ENCODE data around the gene DCAKD.

GRCh38 chr17:45042346-45043120, 8.9 kb downstream of the DCAKD start:
- TF ChIP-seq SPI1 (IDR thresholded peaks at IDR 0.05; ENCODE audit: low read depth, low read length) (no peak), POLR2A (IDR thresholded peaks at IDR 0.05; ENCODE audit: low read depth, low read length) (no peak), POLR2AphosphoS5 (IDR thresholded peaks at IDR 0.05; ENCODE audit: low read depth, low read length) (no peak), POU2F2 (IDR thresholded peaks at IDR 0.05; ENCODE audit: low read depth, low read length) (no peak), TAF1 (IDR thresholded peaks at IDR 0.05; ENCODE audit: low read depth, low read length) (no peak), PAX5 (IDR thresholded peaks at IDR 0.05; ENCODE audit: insufficient read depth, low read length, severe bottlenecking) (no peak)

Data from GM12891 (cell line).